Measurements from ENCODE around the gene MT1A. TPM values are rescaled to one million over a fixed set of nuclear protein-coding genes. Genes with fewer than 3 reads are reported as not detected.

The MT1A gene
- total RNA-seq, 1 experiment from 2014 or later: 2.8 TPM

DNA sequence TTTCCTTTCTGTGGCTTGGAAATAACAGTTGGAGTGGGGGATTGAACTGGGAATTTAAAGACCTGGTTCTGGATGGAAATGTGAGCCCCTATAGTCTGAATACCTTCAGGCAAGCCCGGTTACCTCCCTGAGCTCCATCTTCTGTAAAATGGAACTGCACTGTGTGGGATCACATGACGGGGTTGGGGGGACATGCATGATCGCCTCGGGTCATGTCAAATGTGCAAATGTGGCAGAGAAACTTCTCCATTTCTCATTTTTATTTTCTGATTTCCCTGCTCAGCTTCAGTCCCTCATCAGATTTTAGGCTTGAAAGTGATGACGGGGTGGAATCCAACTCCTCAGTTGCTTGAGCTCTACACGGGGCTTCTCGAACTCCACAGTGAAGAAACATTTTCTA, 14.8 kb downstream of the MT1A start (continued):
- TF ChIP-seq, protein P1, sequence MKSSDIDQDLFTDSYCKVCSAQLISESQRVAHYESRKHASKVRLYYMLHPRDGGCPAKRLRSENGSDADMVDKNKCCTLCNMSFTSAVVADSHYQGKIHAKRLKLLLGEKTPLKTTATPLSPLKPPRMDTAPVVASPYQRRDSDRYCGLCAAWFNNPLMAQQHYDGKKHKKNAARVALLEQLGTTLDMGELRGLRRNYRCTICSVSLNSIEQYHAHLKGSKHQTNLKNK (CRISPR knock-in tag; IDR thresholded peaks at IDR 0.05): no peak
- TF ChIP-seq ZNF317 (CRISPR knock-in tag; IDR thresholded peaks at IDR 0.05; ENCODE audit: borderline replicate concordance, low read depth): no peak

DNA sequence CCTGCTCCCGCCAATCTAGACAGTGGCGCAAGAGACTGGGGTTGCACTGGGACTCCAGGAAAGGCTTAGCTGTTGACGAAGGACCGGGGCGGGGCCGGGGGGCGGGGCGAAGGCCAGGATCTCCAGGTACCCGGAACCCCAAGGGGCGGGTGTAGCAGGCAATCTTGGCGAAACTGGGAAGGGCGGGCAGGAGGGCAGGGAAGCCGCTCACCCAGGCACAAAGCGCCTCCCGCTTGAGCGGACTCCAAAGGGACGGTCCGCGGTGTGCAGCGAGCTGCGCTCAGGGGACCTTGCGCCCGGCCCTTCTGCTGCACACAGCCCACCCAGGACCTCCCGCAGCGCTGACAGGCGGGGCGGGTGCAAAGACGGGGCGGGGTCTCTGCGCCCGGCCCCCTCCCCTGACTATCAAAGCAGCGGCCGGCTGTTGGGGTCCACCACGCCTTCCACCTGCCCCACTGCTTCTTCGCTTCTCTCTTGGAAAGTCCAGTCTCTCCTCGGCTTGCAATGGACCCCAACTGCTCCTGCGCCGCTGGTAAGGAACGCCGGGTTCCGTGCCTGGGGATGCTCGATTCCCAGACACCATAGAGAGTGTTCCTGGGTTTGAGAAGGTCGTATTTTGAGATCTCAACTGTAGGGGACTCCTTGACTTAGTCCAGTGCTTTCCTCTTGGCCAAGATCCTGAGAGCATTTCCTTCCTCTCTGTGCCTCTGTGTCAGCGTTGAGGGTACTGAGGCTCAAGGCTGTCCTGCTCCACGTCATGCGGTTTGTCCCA, 19.3 kb downstream of the MT1A start, which contains the start of gene MT1F:
Gene MT1F (plus strand): TSS at position 405 of the 772 bp plus-strand sequence. CDS start 100 bp downstream, at position 505.
- POLR2A ChIA-PET: interaction anchor here (0.6 to 1.9 kb wide), 12 partner anchors 11 to 503 kb away, joined by 3 to 24 read pairs (median 4); partner anchors contain the start of genes MT1E, MT1H, MT1X and MT2A
- H3K9me3 Mint-ChIP-seq: no peaks in the 10 kb centered on the region
- CTCF ChIA-PET: interaction anchor here (0.6 to 1.5 kb wide), 9 partner anchors 8 to 329 kb away, joined by 3 to 24 read pairs (median 4); no protein-coding TSS in a partner anchor
- peaks cover 26% of the 10 kb centered on the region for H3K4me1 Mint-ChIP-seq
- TF ChIP-seq SP1 (CRISPR knock-in tag; conservative IDR thresholded peaks at IDR 0.05) (peak; percentile 66), SMAD4 (CRISPR knock-in tag; IDR thresholded peaks at IDR 0.05) (no peak), MXD4 (CRISPR knock-in tag; IDR thresholded peaks at IDR 0.05; ENCODE audit: borderline replicate concordance) (no peak), ETV6 (CRISPR knock-in tag; IDR thresholded peaks at IDR 0.05) (0 out of 2 replicates have a peak, but pooled peaks have one; percentile 22), MYBL2 (CRISPR knock-in tag; IDR thresholded peaks at IDR 0.05) (no peak), CBFB (CRISPR knock-in tag; IDR thresholded peaks at IDR 0.05; ENCODE audit: low read depth) (0 out of 2 replicates have a peak, but pooled peaks have one; percentile 62)
- TF ChIP-seq, protein P2, sequence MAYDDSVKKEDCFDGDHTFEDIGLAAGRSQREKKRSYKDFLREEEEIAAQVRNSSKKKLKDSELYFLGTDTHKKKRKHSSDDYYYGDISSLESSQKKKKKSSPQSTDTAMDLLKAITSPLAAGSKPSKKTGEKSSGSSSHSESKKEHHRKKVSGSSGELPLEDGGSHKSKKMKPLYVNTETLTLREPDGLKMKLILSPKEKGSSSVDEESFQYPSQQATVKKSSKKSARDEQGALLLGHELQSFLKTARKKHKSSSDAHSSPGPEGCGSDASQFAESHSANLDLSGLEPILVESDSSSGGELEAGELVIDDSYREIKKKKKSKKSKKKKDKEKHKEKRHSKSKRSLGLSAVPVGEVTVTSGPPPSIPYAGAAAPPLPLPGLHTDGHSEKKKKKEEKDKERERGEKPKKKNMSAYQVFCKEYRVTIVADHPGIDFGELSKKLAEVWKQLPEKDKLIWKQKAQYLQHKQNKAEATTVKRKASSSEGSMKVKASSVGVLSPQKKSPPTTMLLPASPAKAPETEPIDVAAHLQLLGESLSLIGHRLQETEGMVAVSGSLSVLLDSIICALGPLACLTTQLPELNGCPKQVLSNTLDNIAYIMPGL (CRISPR knock-in tag; IDR thresholded peaks at IDR 0.05): 0 out of 2 replicates have a peak, but pooled peaks have one; percentile 59
- TF ChIP-seq, protein P3, sequence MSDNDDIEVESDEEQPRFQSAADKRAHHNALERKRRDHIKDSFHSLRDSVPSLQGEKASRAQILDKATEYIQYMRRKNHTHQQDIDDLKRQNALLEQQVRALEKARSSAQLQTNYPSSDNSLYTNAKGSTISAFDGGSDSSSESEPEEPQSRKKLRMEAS (CRISPR knock-in tag; IDR thresholded peaks at IDR 0.05): 0 out of 2 replicates have a peak, but pooled peaks have one; percentile 17
- TF ChIP-seq, protein P1 (CRISPR knock-in tag; IDR thresholded peaks at IDR 0.05): no peak
- TF ChIP-seq, protein P4, sequence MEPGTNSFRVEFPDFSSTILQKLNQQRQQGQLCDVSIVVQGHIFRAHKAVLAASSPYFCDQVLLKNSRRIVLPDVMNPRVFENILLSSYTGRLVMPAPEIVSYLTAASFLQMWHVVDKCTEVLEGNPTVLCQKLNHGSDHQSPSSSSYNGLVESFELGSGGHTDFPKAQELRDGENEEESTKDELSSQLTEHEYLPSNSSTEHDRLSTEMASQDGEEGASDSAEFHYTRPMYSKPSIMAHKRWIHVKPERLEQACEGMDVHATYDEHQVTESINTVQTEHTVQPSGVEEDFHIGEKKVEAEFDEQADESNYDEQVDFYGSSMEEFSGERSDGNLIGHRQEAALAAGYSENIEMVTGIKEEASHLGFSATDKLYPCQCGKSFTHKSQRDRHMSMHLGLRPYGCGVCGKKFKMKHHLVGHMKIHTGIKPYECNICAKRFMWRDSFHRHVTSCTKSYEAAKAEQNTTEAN (CRISPR knock-in tag; IDR thresholded peaks at IDR 0.05): 0 out of 2 replicates have a peak, but pooled peaks have one; percentile 36
- TF ChIP-seq, protein P5, sequence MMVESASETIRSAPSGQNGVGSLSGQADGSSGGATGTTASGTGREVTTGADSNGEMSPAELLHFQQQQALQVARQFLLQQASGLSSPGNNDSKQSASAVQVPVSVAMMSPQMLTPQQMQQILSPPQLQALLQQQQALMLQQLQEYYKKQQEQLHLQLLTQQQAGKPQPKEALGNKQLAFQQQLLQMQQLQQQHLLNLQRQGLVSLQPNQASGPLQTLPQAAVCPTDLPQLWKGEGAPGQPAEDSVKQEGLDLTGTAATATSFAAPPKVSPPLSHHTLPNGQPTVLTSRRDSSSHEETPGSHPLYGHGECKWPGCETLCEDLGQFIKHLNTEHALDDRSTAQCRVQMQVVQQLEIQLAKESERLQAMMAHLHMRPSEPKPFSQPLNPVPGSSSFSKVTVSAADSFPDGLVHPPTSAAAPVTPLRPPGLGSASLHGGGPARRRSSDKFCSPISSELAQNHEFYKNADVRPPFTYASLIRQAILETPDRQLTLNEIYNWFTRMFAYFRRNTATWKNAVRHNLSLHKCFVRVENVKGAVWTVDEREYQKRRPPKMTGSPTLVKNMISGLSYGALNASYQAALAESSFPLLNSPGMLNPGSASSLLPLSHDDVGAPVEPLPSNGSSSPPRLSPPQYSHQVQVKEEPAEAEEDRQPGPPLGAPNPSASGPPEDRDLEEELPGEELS (CRISPR knock-in tag; IDR thresholded peaks at IDR 0.05): peak; percentile 18; the same call in 1 of the 2 replicates
- TF ChIP-seq, protein P6, sequence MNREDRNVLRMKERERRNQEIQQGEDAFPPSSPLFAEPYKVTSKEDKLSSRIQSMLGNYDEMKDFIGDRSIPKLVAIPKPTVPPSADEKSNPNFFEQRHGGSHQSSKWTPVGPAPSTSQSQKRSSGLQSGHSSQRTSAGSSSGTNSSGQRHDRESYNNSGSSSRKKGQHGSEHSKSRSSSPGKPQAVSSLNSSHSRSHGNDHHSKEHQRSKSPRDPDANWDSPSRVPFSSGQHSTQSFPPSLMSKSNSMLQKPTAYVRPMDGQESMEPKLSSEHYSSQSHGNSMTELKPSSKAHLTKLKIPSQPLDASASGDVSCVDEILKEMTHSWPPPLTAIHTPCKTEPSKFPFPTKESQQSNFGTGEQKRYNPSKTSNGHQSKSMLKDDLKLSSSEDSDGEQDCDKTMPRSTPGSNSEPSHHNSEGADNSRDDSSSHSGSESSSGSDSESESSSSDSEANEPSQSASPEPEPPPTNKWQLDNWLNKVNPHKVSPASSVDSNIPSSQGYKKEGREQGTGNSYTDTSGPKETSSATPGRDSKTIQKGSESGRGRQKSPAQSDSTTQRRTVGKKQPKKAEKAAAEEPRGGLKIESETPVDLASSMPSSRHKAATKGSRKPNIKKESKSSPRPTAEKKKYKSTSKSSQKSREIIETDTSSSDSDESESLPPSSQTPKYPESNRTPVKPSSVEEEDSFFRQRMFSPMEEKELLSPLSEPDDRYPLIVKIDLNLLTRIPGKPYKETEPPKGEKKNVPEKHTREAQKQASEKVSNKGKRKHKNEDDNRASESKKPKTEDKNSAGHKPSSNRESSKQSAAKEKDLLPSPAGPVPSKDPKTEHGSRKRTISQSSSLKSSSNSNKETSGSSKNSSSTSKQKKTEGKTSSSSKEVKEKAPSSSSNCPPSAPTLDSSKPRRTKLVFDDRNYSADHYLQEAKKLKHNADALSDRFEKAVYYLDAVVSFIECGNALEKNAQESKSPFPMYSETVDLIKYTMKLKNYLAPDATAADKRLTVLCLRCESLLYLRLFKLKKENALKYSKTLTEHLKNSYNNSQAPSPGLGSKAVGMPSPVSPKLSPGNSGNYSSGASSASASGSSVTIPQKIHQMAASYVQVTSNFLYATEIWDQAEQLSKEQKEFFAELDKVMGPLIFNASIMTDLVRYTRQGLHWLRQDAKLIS (CRISPR knock-in tag; IDR thresholded peaks at IDR 0.05; ENCODE audit: borderline replicate concordance): peak; percentile 47; the same call in 1 of the 2 replicates
- 0 out of 2 replicates have a peak, but pooled peaks cover 5% of the 10 kb centered on the region for H3K36me3 Mint-ChIP-seq
- H3K4me3 Mint-ChIP-seq: peak within 1 kb of the TSS; percentile 95
- ATAC-seq: peak; percentile 88
- H3K27me3 Mint-ChIP-seq (ENCODE audit: low read depth): peaks cover 85% of the 10 kb centered on the region
- DNase-seq (ENCODE audit: low spot score): peak; percentile 92
- peak within 1 kb of the TSS; percentile 74; the same call in 1 of the 2 replicates for H3K27ac Mint-ChIP-seq
